NCI-H2029 (cell line): ENCODE data around the gene UNC13D.
A peak's percentile ranks its signal among the peaks of the same experiment; 100 is the strongest.
"Not testable (repeated sequence)": the region's sequence is repeated elsewhere in the genome, so short reads cannot be mapped to it uniquely, and the experiment has no call there.

Experiments
- DNase-seq: peaks from one replicate; lab custom pipeline; 2025; lab: John Stamatoyannopoulos, UW

Gene UNC13D

GRCh38 chr17:75843577-75844529 lies at the start of gene UNC13D:
UNC13D (minus strand) TSS chr17:75844404; CDS start chr17:75844337, 67 bp downstream.
- no peak for DNase-seq

DNA sequence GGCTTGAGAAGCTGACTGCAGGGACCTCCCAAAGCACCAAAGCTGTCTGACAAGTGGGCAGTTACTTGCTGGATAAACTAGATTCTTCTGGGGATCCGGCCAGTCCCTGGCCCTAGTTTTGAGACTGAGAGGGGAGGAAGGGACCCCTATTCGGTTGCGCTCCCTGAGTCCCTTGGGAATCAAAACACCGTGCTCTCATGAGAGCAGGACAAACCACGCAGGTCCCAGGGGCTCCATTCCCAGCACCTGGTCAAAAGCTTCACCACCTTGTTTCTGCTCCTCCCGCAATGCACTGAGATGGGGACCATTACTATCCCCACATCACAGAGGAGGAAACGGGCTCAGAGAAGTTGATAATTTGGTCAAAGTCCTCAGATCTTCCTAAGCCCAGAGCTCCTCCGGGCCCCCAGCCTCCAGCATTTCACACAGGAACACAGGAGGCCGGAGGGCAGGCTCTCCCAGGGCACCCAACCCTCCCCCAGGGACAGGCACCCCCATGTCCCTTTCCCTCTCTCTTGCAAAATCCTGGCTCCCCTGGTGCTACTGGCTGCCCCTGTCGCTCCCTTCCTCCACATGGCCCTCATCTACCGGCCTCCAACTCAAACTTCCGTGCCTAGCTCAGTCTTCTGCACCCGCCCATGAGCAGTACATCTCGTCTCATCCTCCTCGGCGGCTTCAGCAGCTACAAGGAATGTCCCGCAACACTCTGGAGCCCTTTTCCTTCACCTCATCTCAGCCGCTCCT lies 49.3 kb upstream of the UNC13D start:
- DNase-seq = no peak

DNA sequence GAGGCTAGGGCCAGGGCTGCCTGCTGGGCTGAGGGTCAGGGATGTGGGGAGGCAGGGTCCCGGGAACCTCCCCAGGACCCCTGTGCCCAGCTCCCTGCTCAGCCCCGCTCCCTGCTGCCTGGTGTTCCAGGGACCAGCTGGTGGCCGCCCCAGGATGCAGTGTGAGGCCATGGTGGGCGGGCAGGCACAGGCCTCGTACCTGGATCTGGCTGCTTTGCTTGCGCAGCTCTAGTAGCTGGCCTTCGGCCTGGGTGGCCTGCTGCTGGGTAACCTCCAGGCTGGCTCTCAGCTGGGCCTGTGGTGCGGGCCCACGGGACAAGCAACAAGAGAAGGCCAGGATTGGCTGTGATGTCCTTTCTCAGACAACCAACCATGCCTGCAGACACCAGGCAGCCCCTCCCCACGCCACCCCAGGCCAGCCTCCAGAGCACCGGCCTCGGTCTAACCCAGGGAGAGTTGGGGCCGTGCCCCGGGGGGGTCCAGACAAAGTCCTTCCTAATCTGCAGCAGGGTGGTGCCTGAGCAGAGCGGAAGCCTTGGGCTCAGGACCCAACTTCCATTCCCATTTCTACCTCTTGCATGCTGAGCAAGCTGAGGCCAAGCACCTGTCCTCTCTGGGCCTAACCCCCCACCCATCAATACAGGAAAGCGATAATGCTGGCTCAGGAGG lies 48.5 kb upstream of the UNC13D start:
- DNase-seq = no peak

- DNase-seq = no peak
Observed at GRCh38 chr17:75891605-75892555, 47.7 kb upstream of the UNC13D start.

DNA sequence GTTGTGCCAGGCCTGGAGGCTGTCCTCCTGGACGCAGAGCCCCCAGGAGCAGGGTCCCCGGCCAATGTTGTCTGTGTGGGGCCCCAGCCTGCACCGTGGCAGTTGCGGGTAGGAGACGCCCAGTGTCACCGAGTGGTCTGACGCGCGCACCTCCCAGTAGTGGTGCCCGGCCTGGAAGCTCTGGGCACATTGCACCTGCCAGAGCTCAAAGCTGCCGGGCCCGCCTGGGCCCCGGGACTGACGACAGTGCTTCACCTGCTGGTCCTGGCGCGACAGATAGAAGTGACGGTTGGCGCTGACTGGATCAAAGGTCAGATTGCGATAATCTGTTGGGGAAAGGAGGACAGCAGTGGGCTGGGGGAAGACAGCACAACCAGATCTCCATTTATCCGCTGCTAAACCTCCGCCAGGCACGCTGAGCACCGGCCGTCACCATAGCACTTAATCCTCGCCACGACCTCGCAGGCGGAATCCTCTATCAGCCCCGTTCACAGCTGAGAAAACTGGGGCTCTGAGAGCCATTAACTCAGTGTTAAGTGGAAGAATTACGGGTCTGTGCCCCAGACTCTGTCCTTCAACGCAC lies 46.9 kb upstream of the UNC13D start:
- no peak for DNase-seq

GRCh38 chr17:75889454-75889853 lies 45.2 kb upstream of the UNC13D start:
- no peak for DNase-seq

DNA sequence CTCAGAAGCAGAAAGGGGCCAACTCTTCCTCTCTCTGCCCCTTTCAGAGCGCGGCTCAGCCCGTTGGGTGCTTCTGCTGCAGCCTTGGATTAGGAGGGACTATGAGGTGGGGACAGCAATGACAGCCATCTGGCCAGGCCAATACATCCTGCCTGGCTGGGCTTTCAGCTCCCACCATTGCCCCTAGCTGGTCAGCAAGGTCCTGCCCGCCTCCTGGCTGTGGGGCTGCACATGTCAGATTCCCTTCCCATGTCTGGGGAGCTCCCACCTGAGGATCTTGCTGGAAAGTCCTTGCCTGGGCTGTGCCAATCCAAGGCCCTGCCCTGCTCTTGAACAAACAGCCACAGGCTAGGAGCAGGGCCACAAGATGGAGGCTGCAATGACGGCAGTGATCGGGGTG lies 44.3 kb upstream of the UNC13D start:
- no peak for DNase-seq

DNA sequence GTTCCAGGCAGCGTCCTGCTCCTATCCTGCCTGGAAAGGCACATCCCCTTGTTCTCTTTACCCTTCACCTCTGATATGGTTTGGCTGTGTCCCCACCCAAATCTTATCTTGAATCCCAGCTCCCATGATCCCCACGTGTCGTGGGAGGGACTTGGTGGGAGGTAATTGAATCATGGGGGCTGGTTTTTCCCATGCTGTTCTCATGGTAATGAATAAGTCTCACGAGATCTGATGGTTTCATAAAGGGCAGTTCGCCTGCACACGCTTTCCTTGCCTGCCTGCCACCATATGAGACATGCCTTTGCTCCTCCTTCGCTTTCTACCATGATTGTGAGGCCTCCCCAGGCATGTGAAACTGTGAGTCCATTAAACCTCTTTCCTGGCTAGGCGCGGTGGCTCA lies 41.7 kb upstream of the UNC13D start:
- DNase-seq = not testable (repeated sequence)

- no peak for DNase-seq
Observed at GRCh38 chr17:75885431-75885830, 41.2 kb upstream of the UNC13D start.

- no peak for DNase-seq
Observed at GRCh38 chr17:75881678-75882454, 37.7 kb upstream of the UNC13D start.

DNA sequence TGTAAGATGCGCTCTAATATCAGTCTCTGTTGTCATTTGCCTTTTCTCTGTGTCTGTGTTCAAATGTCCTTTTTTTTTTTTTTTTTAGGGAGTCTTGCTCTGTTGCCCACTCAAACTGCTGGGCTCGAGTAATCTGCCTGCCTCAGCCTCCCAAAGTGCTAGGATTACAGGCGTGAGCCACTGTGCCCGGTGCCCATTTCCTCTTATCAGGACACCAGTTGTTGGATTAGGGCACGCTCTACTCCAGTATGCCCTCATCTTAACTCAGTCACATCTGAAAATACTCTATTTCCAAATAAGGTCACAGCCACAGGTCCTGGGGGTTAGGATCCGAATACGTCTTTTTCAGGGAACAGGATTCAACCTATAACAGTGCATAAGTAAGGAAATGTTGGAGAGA lies 36.1 kb upstream of the UNC13D start:
- no peak for DNase-seq

DNA sequence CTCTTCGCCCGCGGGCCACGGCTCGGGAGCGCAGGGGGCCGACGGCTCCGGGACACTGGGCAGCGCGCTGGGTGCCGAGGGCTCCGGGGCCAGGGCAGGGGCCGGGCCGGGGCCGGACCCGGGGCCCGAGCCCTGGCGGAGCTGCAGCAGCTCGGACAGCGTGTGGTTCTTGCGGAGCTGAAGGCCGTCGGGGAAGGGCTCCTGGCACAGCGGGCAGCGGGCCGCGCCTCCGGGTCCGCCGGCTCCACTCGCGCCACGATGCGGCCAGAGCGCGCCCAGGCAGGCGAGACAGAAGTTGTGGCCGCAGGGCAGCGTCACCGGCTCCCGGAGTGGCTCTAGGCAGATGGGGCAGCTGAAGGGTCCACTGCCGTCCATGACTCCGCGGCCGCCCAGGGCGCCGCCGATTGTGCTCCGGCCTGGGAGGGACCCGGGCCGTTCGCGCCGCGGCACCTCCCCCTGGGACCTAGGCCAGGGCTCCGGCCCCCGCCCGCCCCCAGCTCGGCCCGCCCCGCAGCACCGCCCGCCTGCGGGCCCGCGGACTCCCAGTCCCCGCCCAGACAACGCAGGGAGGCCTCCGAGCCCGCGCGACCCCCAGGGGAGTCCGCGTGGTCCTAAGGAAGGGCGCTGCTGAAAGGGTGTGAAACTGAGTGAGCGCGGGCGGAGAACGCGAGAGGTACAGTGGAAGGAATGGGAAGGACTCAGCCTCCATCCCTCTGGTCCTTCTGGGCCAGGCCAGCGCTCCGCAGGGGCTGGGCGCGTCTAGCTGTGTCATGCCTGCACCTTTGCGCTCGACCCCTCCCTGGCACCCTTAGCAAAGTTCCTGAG lies 34.2 kb upstream of the UNC13D start, which contains the start of gene TRIM47:
TRIM47 (minus strand) TSS at position 408 of the 825 bp plus-strand sequence; CDS start at position 375, 33 bp downstream.
- DNase-seq = no peak

- peak; percentile 52 for DNase-seq
Observed at GRCh38 chr17:75877752-75878173, 33.6 kb upstream of the UNC13D start.

GRCh38 chr17:75876938-75877751 lies 32.9 kb upstream of the UNC13D start:
- no peak for DNase-seq

DNA sequence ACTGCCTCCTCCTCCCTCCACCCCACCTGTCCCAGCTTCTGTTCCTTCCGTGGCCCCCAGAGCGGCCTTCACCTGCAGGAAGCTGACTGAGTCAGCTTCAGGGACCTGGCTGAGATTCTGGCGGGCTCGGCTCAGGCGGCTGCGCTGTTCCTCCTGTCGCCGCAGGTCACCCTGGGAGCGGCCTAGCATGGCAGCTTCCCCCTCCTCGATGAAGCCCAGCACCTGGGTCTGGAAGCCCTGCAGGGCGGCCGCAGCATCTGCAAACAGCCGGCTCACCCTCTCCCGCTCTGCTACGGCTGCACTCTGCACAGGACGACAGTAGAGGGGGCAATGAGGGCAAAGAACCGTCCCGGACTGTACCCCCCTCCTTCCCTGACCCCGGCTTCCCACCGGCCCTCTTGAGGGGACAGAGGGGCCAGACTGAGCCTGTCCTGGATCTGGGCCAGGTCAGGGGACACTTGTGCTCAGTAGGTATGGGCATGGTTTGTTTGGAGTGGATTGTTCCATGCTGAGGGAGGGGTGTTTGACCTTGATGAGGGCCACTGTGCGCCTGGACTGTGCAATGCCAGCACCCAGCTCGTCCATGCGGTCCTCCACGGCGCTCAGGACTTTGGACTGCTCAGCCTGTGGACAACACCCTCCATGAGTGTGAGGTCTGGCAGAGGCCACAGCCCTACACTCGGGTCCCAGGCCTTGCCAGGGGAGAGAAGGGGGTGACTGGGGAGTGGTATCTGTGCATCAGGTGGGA lies 32.2 kb upstream of the UNC13D start:
- peak; percentile 93 for DNase-seq

GRCh38 chr17:75875940-75876189 lies 31.7 kb upstream of the UNC13D start:
- no peak for DNase-seq

GRCh38 chr17:75875182-75875939 lies 31.2 kb upstream of the UNC13D start:
- no peak for DNase-seq
